ENCODE data around the gene FAS. TPM values are rescaled to one million over a fixed set of nuclear protein-coding genes. Genes with fewer than 3 reads are reported as not detected.

Gene FAS
- total RNA-seq, 2 experiments from 2014 or later = 23.8 to 28.2 TPM

DNA sequence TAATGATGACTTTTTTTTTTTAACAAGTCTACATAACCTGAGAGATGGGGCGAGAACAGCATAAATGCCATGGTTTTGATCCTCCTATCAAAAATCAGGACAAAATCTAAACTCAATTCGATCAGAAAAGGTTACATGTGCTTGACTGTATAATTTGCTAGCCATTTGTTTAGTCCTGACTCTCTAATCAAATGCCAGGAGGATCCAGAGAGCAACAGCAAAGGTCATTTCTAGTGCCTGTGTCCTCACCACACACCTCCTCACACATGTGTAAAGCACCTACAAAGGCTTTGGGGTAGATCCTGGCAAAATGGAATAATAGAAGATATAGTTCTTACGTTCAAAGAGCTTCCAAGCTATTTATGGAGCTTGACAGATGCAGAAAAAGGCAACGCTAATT is 11.0 kb upstream of the FAS start:
- intact Hi-C loops (cut with DNase I, micrococcal nuclease) = loop anchor here in 1 of 2 experiments (5.0 kb wide), 1 partner anchor 42 kb away; no protein-coding TSS in a partner anchor
- no peak overlapping the region for H3K27ac Mint-ChIP-seq
- no peak for DNase-seq
- TF ChIP-seq, protein P1, sequence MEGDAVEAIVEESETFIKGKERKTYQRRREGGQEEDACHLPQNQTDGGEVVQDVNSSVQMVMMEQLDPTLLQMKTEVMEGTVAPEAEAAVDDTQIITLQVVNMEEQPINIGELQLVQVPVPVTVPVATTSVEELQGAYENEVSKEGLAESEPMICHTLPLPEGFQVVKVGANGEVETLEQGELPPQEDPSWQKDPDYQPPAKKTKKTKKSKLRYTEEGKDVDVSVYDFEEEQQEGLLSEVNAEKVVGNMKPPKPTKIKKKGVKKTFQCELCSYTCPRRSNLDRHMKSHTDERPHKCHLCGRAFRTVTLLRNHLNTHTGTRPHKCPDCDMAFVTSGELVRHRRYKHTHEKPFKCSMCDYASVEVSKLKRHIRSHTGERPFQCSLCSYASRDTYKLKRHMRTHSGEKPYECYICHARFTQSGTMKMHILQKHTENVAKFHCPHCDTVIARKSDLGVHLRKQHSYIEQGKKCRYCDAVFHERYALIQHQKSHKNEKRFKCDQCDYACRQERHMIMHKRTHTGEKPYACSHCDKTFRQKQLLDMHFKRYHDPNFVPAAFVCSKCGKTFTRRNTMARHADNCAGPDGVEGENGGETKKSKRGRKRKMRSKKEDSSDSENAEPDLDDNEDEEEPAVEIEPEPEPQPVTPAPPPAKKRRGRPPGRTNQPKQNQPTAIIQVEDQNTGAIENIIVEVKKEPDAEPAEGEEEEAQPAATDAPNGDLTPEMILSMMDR (IDR thresholded peaks at IDR 0.05) = no peak
- no peak overlapping the region for H3K4me3 Mint-ChIP-seq
- H3K9me3 Mint-ChIP-seq = no peaks in the 10 kb centered on the region
- Histone ChIP-seq H3K36me3 (ENCODE audit: insufficient read depth, low read length) (no peaks in the 10 kb centered on the region), H3K9me3 (ENCODE audit: control insufficient read depth in 1 of 2, insufficient read depth in 1 of 2, low read length in 2 of 2) (no peaks in the 10 kb centered on the region), H3K27me3 (ENCODE audit: control insufficient read depth in 1 of 2, insufficient read depth in 2 of 2, low read length in 2 of 2) (no peaks in the 10 kb centered on the region), H3K4me3 (ENCODE audit: low read length) (no peak overlapping the region), H3K4me1 (ENCODE audit: insufficient read depth, low read length) (peaks cover 10% of the 10 kb centered on the region), H3K27ac (ENCODE audit: low read depth in 1 of 2, low read length in 2 of 2) (no peak overlapping the region)
- H3K36me3 Mint-ChIP-seq (ENCODE audit: low read depth) = peaks cover 4% of the 10 kb centered on the region
- ChIA-PET CTCF (no interaction called here), POLR2A (no interaction called here)
- ATAC-seq (ENCODE audit: poor library complexity) = no peak
- peaks cover 33% of the 10 kb centered on the region for H3K4me1 Mint-ChIP-seq (ENCODE audit: low read depth)
- H3K27me3 Mint-ChIP-seq = no peaks in the 10 kb centered on the region

DNA sequence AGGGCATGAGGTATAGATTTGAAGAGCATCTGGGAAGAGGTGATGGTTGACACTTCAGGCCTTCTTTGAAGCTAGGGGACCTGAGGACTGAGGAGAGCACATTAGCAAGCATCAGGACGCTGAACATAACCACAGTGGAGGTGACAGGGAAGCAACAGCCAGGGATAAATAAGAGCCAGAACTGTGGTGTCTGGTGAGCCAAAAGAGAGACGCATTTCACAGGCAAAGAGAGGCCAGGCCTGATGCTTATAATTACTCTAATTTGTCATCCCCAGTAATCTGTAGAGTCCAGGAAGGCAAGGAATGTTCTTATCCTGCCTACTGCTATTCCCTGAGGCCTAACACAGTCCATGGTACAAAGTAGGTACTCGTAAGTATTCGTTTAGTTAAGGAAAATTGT is 10.4 kb upstream of the FAS start:
- H3K36me3 Mint-ChIP-seq (ENCODE audit: low read depth) = no peaks in the 10 kb centered on the region
- no peaks in the 10 kb centered on the region for H3K36me3 ChIP-seq (ENCODE audit: insufficient read depth, low read length)
- no peak overlapping the region for H3K4me3 Mint-ChIP-seq
- H3K4me1 ChIP-seq (ENCODE audit: insufficient read depth, low read length) = peaks cover 10% of the 10 kb centered on the region
- H3K4me1 Mint-ChIP-seq (ENCODE audit: low read depth) = peaks cover 28% of the 10 kb centered on the region
- no peak overlapping the region for H3K27ac Mint-ChIP-seq
- ChIA-PET POLR2A (interaction anchor here (3.3 kb wide), 1 partner anchor 11 kb away, joined by 13 read pairs; the partner anchor contains the start of gene FAS), CTCF (no interaction called here)
- no peaks in the 10 kb centered on the region for H3K27me3 Mint-ChIP-seq
- TF ChIP-seq, protein P1 (IDR thresholded peaks at IDR 0.05) = no peak
- no peak for DNase-seq
- H3K9me3 ChIP-seq (ENCODE audit: control insufficient read depth in 1 of 2, insufficient read depth in 1 of 2, low read length in 2 of 2) = no peaks in the 10 kb centered on the region
- intact Hi-C loops (cut with DNase I, micrococcal nuclease) = loop anchor here in 1 of 2 experiments (5.0 kb wide), 1 partner anchor 43 kb away; no protein-coding TSS in a partner anchor
- no peaks in the 10 kb centered on the region for H3K9me3 Mint-ChIP-seq
- no peaks in the 10 kb centered on the region for H3K27me3 ChIP-seq (ENCODE audit: control insufficient read depth in 1 of 2, insufficient read depth in 2 of 2, low read length in 2 of 2)
- no peak overlapping the region for H3K27ac ChIP-seq (ENCODE audit: low read depth in 1 of 2, low read length in 2 of 2)
- ATAC-seq (ENCODE audit: poor library complexity) = no peak
- no peak overlapping the region for H3K4me3 ChIP-seq (ENCODE audit: low read length)

DNA sequence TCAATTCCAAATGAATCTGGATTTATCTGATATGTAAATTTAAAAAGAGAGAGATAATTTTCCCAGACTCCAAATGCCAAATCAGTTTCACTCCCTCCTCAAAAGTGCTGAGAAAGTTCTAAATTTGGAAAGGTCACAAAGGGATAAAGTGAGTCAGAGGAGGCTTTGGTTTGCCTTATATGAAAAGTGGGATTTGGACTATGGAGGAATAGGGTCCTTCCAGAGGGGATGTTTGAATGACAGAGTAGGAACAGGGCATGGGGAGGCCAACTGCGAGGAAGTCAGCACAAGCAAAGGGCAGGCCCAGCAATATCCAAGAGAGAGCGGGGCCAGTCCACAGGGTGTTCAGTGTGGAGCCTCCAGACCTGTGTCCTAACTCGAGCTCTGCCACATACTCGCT is 9.8 kb upstream of the FAS start:
- POLR2A ChIA-PET = interaction anchor here (3.3 kb wide), 1 partner anchor 10 kb away, joined by 13 read pairs; the partner anchor contains the start of gene FAS
- H3K4me1 ChIP-seq (ENCODE audit: insufficient read depth, low read length) = peaks cover 6% of the 10 kb centered on the region
- intact Hi-C loops (cut with DNase I, micrococcal nuclease) = loop anchor here in 1 of 2 experiments (5.0 kb wide), 1 partner anchor 43 kb away; no protein-coding TSS in a partner anchor
- TF ChIP-seq, protein P1 (IDR thresholded peaks at IDR 0.05) = no peak
- H3K27me3 ChIP-seq (ENCODE audit: control insufficient read depth in 1 of 2, insufficient read depth in 2 of 2, low read length in 2 of 2) = no peaks in the 10 kb centered on the region
- no peak for DNase-seq
- no peaks in the 10 kb centered on the region for H3K9me3 Mint-ChIP-seq
- no peak overlapping the region for H3K4me3 Mint-ChIP-seq
- H3K36me3 ChIP-seq (ENCODE audit: insufficient read depth, low read length) = no peaks in the 10 kb centered on the region
- H3K4me3 ChIP-seq (ENCODE audit: low read length) = no peak overlapping the region
- peaks cover 22% of the 10 kb centered on the region for H3K4me1 Mint-ChIP-seq (ENCODE audit: low read depth)
- no peak for ATAC-seq (ENCODE audit: poor library complexity)
- no peaks in the 10 kb centered on the region for H3K36me3 Mint-ChIP-seq (ENCODE audit: low read depth)
- H3K27me3 Mint-ChIP-seq = no peaks in the 10 kb centered on the region
- H3K27ac ChIP-seq (ENCODE audit: low read depth in 1 of 2, low read length in 2 of 2) = no peak overlapping the region
- CTCF ChIA-PET = no interaction called here
- H3K27ac Mint-ChIP-seq = no peak overlapping the region
- H3K9me3 ChIP-seq (ENCODE audit: control insufficient read depth in 1 of 2, insufficient read depth in 1 of 2, low read length in 2 of 2) = no peaks in the 10 kb centered on the region
